Gastroesophageal sphincter (tissue), 3 donors: ENCODE measurements around the gene CARD9.

ENCODE experiments used
- POLR2A ChIP-seq, 2 donors: fragments of 450-650 bp; IDR thresholded peaks; one replicate each; pipeline ENCODE4 v1.6.1; 2017; ENCODE audit warnings: antibody characterized with exemption in 2 of 2, mild to moderate bottlenecking in 2 of 2, moderate library complexity in 1 of 2
- TF ChIP-seq, protein P1 (sequence below), 4 experiments: fragments of 200-600 bp in 2 of 4; fragments of 450-650 bp in 2 of 4; sonication (generic) in 1 of 4; IDR thresholded peaks; one replicate each; pipeline ENCODE4 v1.5.1; 2017 to 2019; ENCODE audit warnings: antibody characterized with exemption in 4 of 4, mild to moderate bottlenecking in 2 of 4, moderate library complexity in 2 of 4

DNA sequence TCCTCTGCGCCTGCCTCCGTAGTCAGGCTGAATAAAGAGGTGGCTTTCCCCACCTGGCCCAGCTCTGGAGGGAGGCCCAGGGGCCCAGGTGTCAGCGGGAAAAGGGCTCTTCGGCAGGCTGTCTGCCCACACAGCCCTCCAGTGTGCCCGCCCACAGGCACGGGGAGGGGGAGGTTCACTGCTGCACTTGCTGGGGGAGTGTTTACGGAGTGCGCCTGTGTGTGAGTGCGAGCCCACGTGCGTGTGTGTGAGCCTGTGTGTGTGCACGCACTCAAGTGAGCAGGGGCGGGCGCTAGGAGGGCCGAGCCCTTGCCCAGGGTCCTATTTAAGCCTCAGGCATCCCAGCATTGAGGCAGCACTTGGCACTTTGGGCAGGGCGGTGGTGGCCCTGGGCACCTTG lies 20.8 kb downstream of the CARD9 start:
- TF ChIP-seq, protein P1, sequence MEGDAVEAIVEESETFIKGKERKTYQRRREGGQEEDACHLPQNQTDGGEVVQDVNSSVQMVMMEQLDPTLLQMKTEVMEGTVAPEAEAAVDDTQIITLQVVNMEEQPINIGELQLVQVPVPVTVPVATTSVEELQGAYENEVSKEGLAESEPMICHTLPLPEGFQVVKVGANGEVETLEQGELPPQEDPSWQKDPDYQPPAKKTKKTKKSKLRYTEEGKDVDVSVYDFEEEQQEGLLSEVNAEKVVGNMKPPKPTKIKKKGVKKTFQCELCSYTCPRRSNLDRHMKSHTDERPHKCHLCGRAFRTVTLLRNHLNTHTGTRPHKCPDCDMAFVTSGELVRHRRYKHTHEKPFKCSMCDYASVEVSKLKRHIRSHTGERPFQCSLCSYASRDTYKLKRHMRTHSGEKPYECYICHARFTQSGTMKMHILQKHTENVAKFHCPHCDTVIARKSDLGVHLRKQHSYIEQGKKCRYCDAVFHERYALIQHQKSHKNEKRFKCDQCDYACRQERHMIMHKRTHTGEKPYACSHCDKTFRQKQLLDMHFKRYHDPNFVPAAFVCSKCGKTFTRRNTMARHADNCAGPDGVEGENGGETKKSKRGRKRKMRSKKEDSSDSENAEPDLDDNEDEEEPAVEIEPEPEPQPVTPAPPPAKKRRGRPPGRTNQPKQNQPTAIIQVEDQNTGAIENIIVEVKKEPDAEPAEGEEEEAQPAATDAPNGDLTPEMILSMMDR (IDR thresholded peaks at IDR 0.05): no peak
- no peak for TF ChIP-seq POLR2A (IDR thresholded peaks at IDR 0.05)
